Measurements from ENCODE around the gene MCL1. TPM values are rescaled to one million over a fixed set of nuclear protein-coding genes. Genes with fewer than 3 reads are reported as not detected.

The MCL1 gene
- total and polyA plus RNA-seq, 2 donors (not counting 1 experiment from before 2014, with no cell fraction given) = 219 to 266 TPM

DNA sequence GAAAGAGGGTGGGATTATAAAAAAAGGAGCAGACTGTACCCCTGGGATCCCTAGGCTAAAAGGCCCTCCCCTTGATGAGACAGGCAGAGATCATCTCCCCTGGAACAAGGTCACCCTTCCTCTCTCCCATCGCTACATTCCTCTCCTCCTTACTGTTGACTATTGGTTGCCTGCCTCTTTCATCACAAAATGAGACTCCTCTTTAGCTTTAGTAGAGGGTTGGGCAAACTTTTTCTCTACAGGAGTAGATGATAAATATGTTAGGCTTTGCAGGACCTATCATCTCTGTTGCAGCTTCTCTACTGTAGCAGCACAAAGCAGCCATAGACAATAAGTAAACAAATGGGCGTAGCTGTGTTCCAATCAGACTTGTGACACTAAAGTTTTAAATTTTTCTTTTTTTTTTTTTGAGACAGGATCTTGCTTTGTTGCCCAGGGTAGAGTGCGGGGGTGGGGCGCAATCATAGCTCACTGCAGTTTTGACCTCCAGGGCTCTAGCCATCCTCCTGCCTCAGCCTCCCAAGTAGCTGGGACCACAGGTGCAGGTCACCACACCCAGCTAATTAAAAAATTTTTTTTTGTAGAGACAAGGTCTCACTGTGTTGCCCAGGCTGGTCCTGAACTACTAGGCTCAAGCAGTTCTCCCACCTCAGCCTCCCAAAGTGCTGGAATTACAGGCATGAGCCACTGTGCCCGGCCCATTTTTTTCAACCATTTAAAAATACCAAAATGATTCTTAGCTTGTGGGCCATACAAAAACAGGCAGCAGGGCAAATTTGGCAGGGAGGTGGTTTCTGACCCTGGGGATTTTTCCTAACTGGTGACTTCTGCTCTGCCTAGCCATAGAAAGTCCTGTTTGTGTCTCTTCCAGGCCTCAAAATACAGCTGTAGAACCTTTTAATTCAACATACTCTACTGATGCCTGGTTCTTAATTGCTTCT, 15.1 kb downstream of the MCL1 start:
- DNase-seq = peak; percentile 35
- ChIA-PET POLR2A (interaction anchor here (0.6 to 10.3 kb wide), 8 partner anchors 11 to 392 kb away, joined by 3 to 371 read pairs (median 12); partner anchors contain the start of genes ENSA and MCL1), CTCF (interaction anchor here (0.7 to 14.8 kb wide), 9 partner anchors 13 to 264 kb away, joined by 3 to 661 read pairs (median 3); partner anchors contain the start of genes ENSA, FALEC and MCL1)
- no peak for ATAC-seq (ENCODE audit: low read depth)
- Mint-ChIP-seq H3K9me3 (ENCODE audit: insufficient read depth) (no peaks in the 10 kb centered on the region), H3K4me1 (peaks cover 80% of the 10 kb centered on the region), H3K27me3 (no peaks in the 10 kb centered on the region), H3K27ac (peak overlapping the region; percentile 98), H3K4me3 (peak overlapping the region; percentile 99)
- Histone ChIP-seq H3K4me2 (replicated peaks; ENCODE audit: low read depth, low read length, poor library complexity, severe bottlenecking) (peak overlapping the region; percentile 90), H3K36me3 (replicated peaks in 1 of 2; ENCODE audit: control extremely low read depth in 1 of 2, control insufficient read depth in 1 of 2, extremely low read depth in 1 of 2, insufficient read depth in 2 of 2, low read length in 1 of 2) (peaks cover 0 to under 1% of the 10 kb centered on the region in 2 experiments), H2AFZ (ENCODE audit: insufficient read depth, low read depth, low read length, poor library complexity, severe bottlenecking) (peak overlapping the region; percentile 4), H3K27ac (ENCODE audit: low read length in 2 of 2) (peak overlapping the region; percentile 96 to 99), H3K4me3 (ENCODE audit: control extremely low read depth in 1 of 5, extremely low read depth in 1 of 5, insufficient read depth in 1 of 5, low read depth in 2 of 5, low read length in 4 of 5) (peak overlapping the region in 4 of 5 experiments; percentile 63 to 89 (median 82)), H3K79me2 (ENCODE audit: control insufficient read depth, insufficient read depth, low read length) (peaks cover 39% of the 10 kb centered on the region), H3K4me1 (ENCODE audit: control insufficient read depth in 2 of 2, insufficient read depth in 2 of 2, low read length in 2 of 2) (peaks cover 77 to 91% of the 10 kb centered on the region in 2 donors), H3K9me3 (ENCODE audit: control extremely low read depth in 1 of 3, control insufficient read depth in 2 of 3, insufficient read depth in 1 of 3, low read length in 2 of 3) (no peaks in the 10 kb centered on the region), H4K20me1 (ENCODE audit: control insufficient read depth, insufficient read depth, low read length, poor library complexity, severe bottlenecking) (peaks cover 3% of the 10 kb centered on the region), H3K9ac (ENCODE audit: low read length) (peak overlapping the region; percentile 62), H3K27me3 (replicated peaks in 1 of 4; ENCODE audit: control extremely low read depth in 1 of 4, control insufficient read depth in 3 of 4, insufficient read depth in 4 of 4, low read length in 3 of 4) (no peaks in the 10 kb centered on the region)
- no peak for TF ChIP-seq EZH2 (IDR thresholded peaks at IDR 0.05; ENCODE audit: borderline replicate concordance, insufficient read depth, low read depth, low read length, poor library complexity, severe bottlenecking)
- no peak for TF ChIP-seq CTCF (IDR thresholded peaks at IDR 0.05)
- WGBS (ENCODE audit: insufficient coverage) = no CpG with 5 or more reads among the region's 5 CpGs
- intact Hi-C loops (cut with micrococcal nuclease) = loop anchor here (5.0 kb wide), 3 partner anchors 203 to 443 kb away; partner anchors contain the start of genes ARNT, CTSS, MINDY1 and PRUNE1
